Coronary artery (tissue), 2 donors: ENCODE data around the gene PRSS8.

ENCODE experiments used
- DNase-seq: peaks from one replicate; pipeline ENCODE4 v3.0.0-alpha.2; 2017; ENCODE audit warnings: low spot score
- H3K27ac ChIP-seq, 2 donors: fragments of 200-600 bp; sonication (generic); one replicate each; pipeline ENCODE4 v1.5.1; 2016 to 2019
- H3K4me3 ChIP-seq: fragments of 200-600 bp; sonication (generic); 2 replicates; pipeline ENCODE4 v1.5.1; 2016; ENCODE audit warnings: mild to moderate bottlenecking, moderate library complexity
- CTCF ChIP-seq: fragments of 200-600 bp; sonication (generic); IDR thresholded peaks from one replicate; pipeline ENCODE4 v1.5.1; 2019; ENCODE audit warnings: antibody characterized with exemption

PRSS8 gene

GRCh38 chr16:31130899-31131298 is 4.6 kb downstream of the PRSS8 start:
- no peak overlapping the region for H3K4me3 ChIP-seq
- TF ChIP-seq CTCF = no peak
- peak overlapping the region in 1 of 2 donors; percentile 85 for H3K27ac ChIP-seq
- DNase-seq = no peak

- Histone ChIP-seq H3K4me3 (no peak overlapping the region), H3K27ac (peak overlapping the region in 1 of 2 donors; percentile 85)
- no peak for DNase-seq
- no peak for TF ChIP-seq CTCF
These were observed 5.1 kb downstream of the PRSS8 start for GRCh38 chr16:31130336-31130891.

- TF ChIP-seq CTCF = no peak
- no peak overlapping the region for H3K4me3 ChIP-seq
- peak overlapping the region; percentile 46 to 85 for H3K27ac ChIP-seq
- DNase-seq = no peak
These were observed 5.8 kb downstream of the PRSS8 start for GRCh38 chr16:31129568-31130335.

- Histone ChIP-seq H3K4me3 (no peak overlapping the region), H3K27ac (peak overlapping the region; percentile 46 to 85)
- no peak for DNase-seq
- TF ChIP-seq CTCF = no peak
These were observed 6.6 kb downstream of the PRSS8 start for GRCh38 chr16:31128711-31129567.

- TF ChIP-seq CTCF = no peak
- no peak overlapping the region for H3K27ac ChIP-seq
- no peak for DNase-seq
- no peak overlapping the region for H3K4me3 ChIP-seq
These were observed 8.3 kb downstream of the PRSS8 start for GRCh38 chr16:31127182-31127581.

GRCh38 chr16:31125844-31126243 is 9.7 kb downstream of the PRSS8 start:
- no peak for DNase-seq
- no peak overlapping the region for H3K4me3 ChIP-seq
- no peak overlapping the region for H3K27ac ChIP-seq
- TF ChIP-seq CTCF = no peak
